Pancreas (tissue), 10 donors: ENCODE results near the gene SLN. TPM values are rescaled to one million over a fixed set of nuclear protein-coding genes. Genes with fewer than 3 reads are reported as not detected.

Experiments used
- ATAC-seq, 4 donors: fragments of 200-7000 bp; cut with Tn5 transposase; one replicate each; pipeline versions ENCODE4 v1.8.0 to v1.9.1; 2020; ENCODE audit warnings: mild to moderate bottlenecking in 4 of 4, moderate library complexity in 4 of 4
- DNase-seq, 6 donors: peaks; one replicate each; pipeline ENCODE4 v3.0.0-alpha.2; 2020
- FAIRE-seq: peaks from 2 replicates; lab custom pipeline; 2012; peaks lifted over from hg19 to GRCh38; lab: Jason Lieb, UNC
- H3K27ac ChIP-seq, 4 donors: fragments of 200-600 bp; sonication (generic); 1 replicate in 3 of 4; 2 replicates in 1 of 4; pipeline versions ENCODE4 v1.5.0 to v1.8.0; 2020
- H3K27me3 ChIP-seq, 4 donors: fragments of 200-600 bp; one replicate each; pipeline ENCODE4 v1.8.0; 2021
- H3K36me3 ChIP-seq, 3 donors: fragments of 200-600 bp; sonication (generic) in 1 of 3; one replicate each; pipeline versions ENCODE4 v1.5.0 to v1.8.0; 2020 to 2021
- H3K4me1 ChIP-seq, 3 donors: fragments of 200-600 bp; one replicate each; pipeline ENCODE4 v1.8.0; 2021
- H3K4me3 ChIP-seq, 4 donors: fragments of 200-600 bp; sonication (generic) in 2 of 4; one replicate each; pipeline versions ENCODE4 v1.5.0 to v1.8.0; 2020 to 2021
- H3K9me3 ChIP-seq, 4 donors: fragments of 200-600 bp; one replicate each; pipeline ENCODE4 v1.8.0; 2021
- CTCF ChIP-seq, 4 donors: fragments of 200-600 bp; sonication (generic) in 3 of 4; IDR thresholded peaks; one replicate each; pipeline versions ENCODE4 v1.5.0 to v1.8.0; 2021; ENCODE audit warnings: antibody characterized with exemption in 4 of 4
- WGBS, 2 donors: extraction: QIAGEN DNeasy Blood & Tissue Kit; methylation state at CpG; one replicate each; pipeline ENCODE4 v1.1.7; 2013; 5-methylcytosine and 5-hydroxymethylcytosine counted together
- intact Hi-C, 3 donors: fragments of 100-400 bp; cut with DNase I; formaldehyde crosslinking; loops; one replicate each; pipeline versions ENCODE4 v1.11.1 to v1.14.2; 2022
- polyA plus RNA-seq, 2 donors: library from polyadenylated mRNA; stranded (reverse); fragments of 200-250 nt; gene quantifications; one replicate each; pipeline ENCODE4 v1.2.3, GENCODE V29; 2013
- total RNA-seq, 6 donors: library from RNA; stranded (reverse); fragmentation: NEBNext Ultra II Directional in 4 of 6; extraction: Animal tissue kit (Norgen Biotek cat#: 25700) in 4 of 6; gene quantifications; one replicate each; pipeline versions ENCODE4 v1.2.1 to v1.2.4, GENCODE V29; 2021 to 2023
- donor health status: healthy with polysubstance abuse.
- donor health status: DM: no; HTN: no; CAD: no; lungs with moderate emphysema.
- donor health status: DM: no; HTN: no; CAD: no.
- donor health status: control.
- donor health status: control.
- donor health status: Bipolar disorder and iron deficiency.
- donor health status: DM: yes; HTN: yes; CAD: no.
- donor health status: DM: no; HTN: no; CAD: no.
- donor health status: DM: no; HTN: no; CAD: no.
- donor health status: DM: yes; HTN: yes; CAD: no.

Gene SLN
- total and polyA plus RNA-seq, 8 donors: 0.19 TPM; not detected in 7

- DNase-seq: no peak
- Histone ChIP-seq H3K9me3 (no peaks in the 10 kb centered on the region), H3K36me3 (no peaks in the 10 kb centered on the region), H3K4me3 (no peak overlapping the region), H3K27ac (no peak overlapping the region), H3K27me3 (no peaks in the 10 kb centered on the region), H3K4me1 (no peaks in the 10 kb centered on the region)
- TF ChIP-seq CTCF (IDR thresholded peaks at IDR 0.05): no peak
- WGBS, 2 donors: 34 to 36% methylated on average over 3 of the region's 3 CpGs
- intact Hi-C loops: no loop called here
- ATAC-seq: no peak
- FAIRE-seq: no peak
Observed at GRCh38 chr11:107743191-107743590, 31.3 kb upstream of the SLN start.

- TF ChIP-seq CTCF (IDR thresholded peaks at IDR 0.05): no peak
- no peak overlapping the region for H3K4me3 ChIP-seq
- DNase-seq (peak in 2 of 6 donors; percentile 14 to 28), FAIRE-seq (no peak), ATAC-seq (peak in 1 of 4 donors; percentile 58)
- no peaks in the 10 kb centered on the region for H3K9me3 ChIP-seq
- no peaks in the 10 kb centered on the region for H3K4me1 ChIP-seq
- no peaks in the 10 kb centered on the region for H3K27me3 ChIP-seq
- 46 to 49% methylated on average over 7 of the region's 7 CpGs for WGBS, 2 donors
- no peaks in the 10 kb centered on the region for H3K36me3 ChIP-seq
- H3K27ac ChIP-seq: no peak overlapping the region
- intact Hi-C loops: no loop called here
Observed at GRCh38 chr11:107741044-107741823, 29.4 kb upstream of the SLN start.

- WGBS, 2 donors: 70 to 72% methylated on average over 4 of the region's 4 CpGs
- DNase-seq: no peak
- FAIRE-seq: no peak
- no peak for ATAC-seq
- H3K36me3 ChIP-seq: no peaks in the 10 kb centered on the region
- intact Hi-C loops: no loop called here
- no peak overlapping the region for H3K27ac ChIP-seq
- H3K9me3 ChIP-seq: no peaks in the 10 kb centered on the region
- TF ChIP-seq CTCF (IDR thresholded peaks at IDR 0.05): no peak
- no peaks in the 10 kb centered on the region for H3K27me3 ChIP-seq
- no peaks in the 10 kb centered on the region for H3K4me1 ChIP-seq
- no peak overlapping the region for H3K4me3 ChIP-seq
Observed at GRCh38 chr11:107740271-107740670, 28.4 kb upstream of the SLN start.

- Histone ChIP-seq H3K4me1 (no peaks in the 10 kb centered on the region), H3K9me3 (no peaks in the 10 kb centered on the region), H3K4me3 (no peak overlapping the region), H3K27me3 (no peaks in the 10 kb centered on the region), H3K36me3 (no peaks in the 10 kb centered on the region), H3K27ac (no peak overlapping the region)
- no peak for ATAC-seq
- no peak for TF ChIP-seq CTCF (IDR thresholded peaks at IDR 0.05)
- intact Hi-C loops: no loop called here
- DNase-seq: no peak
- FAIRE-seq: no peak
- 24 to 57% methylated on average over 1 of the region's 1 CpG for WGBS, 2 donors
Observed at GRCh38 chr11:107736546-107736945, 24.7 kb upstream of the SLN start.

GRCh38 chr11:107733518-107733917 lies 21.7 kb upstream of the SLN start:
- no peaks in the 10 kb centered on the region for H3K27me3 ChIP-seq
- intact Hi-C loops: no loop called here
- no peaks in the 10 kb centered on the region for H3K4me1 ChIP-seq
- 86 to 91% methylated on average over 3 of the region's 3 CpGs for WGBS, 2 donors
- H3K9me3 ChIP-seq: no peaks in the 10 kb centered on the region
- H3K36me3 ChIP-seq: no peaks in the 10 kb centered on the region
- FAIRE-seq (no peak), DNase-seq (no peak), ATAC-seq (no peak)
- no peak overlapping the region for H3K4me3 ChIP-seq
- TF ChIP-seq CTCF (IDR thresholded peaks at IDR 0.05): no peak
- H3K27ac ChIP-seq: no peak overlapping the region
